Fibroblast of the aortic adventitia (primary cell): Measurements from ENCODE around the gene ARPC1B. TPM values are rescaled to one million over a fixed set of nuclear protein-coding genes. Genes with fewer than 3 reads are reported as not detected.
A peak's percentile ranks its signal among the peaks of the same experiment; 100 is the strongest.

Experiments
- DNase-seq: peaks from one replicate; pipeline ENCODE4 v3.0.0-alpha.2; 2010; ENCODE audit warnings: low read depth
- H3K4me3 ChIP-seq: 2 replicates; pipeline ENCODE4 v1.5.1; 2011; ENCODE audit warnings: low read depth, mild to moderate bottlenecking, control low read depth, low read length, moderate library complexity
- total RNA-seq: library from RNA; depleted of rRNA; stranded (reverse); fragments of >200 nt; gene quantifications from 2 replicates; pipeline ENCODE4 v1.2.3, GENCODE V29; 2012; ENCODE audit warnings: low replicate concordance
- TF ChIP-seq, protein P1 (sequence below): IDR thresholded peaks from 2 replicates; pipeline ENCODE4 v1.5.1; 2011; ENCODE audit warnings: mild to moderate bottlenecking, low read length, control low read depth, inconsistent platforms; ENCODE audit not compliant: insufficient read depth

The ARPC1B gene
- total RNA-seq, 1 donor = 358 TPM

DNA sequence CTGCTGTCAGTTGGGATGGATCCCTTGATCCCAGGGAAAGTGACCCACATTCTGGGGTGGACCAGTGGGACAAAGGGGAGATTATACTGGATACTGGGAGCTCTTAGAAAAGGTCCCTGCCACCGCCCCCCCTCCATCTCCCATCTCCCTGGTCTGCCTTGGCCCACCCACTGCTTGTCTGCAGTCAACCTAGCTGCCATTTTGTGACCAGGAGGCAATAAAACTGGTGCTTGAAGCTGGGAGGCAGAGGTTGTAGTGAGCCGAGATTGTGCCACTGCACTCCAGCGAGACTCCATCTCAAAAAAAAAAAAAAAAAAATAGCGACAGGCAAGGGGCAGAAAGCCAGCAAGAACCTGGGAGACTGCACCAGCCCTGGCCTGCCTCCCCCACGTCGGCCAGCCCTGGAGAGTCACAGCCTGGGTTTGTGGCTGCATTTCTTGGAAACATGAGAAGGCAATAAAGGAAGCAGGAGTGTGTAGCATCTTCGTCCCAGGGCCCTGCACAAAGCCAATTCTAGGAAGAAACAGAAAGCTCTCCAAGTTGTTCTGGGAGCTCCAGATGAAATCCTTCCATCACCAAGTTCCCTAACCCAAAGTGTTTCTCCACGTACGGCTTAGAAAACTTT, 4.7 kb upstream of the ARPC1B start:
- TF ChIP-seq, protein P1, sequence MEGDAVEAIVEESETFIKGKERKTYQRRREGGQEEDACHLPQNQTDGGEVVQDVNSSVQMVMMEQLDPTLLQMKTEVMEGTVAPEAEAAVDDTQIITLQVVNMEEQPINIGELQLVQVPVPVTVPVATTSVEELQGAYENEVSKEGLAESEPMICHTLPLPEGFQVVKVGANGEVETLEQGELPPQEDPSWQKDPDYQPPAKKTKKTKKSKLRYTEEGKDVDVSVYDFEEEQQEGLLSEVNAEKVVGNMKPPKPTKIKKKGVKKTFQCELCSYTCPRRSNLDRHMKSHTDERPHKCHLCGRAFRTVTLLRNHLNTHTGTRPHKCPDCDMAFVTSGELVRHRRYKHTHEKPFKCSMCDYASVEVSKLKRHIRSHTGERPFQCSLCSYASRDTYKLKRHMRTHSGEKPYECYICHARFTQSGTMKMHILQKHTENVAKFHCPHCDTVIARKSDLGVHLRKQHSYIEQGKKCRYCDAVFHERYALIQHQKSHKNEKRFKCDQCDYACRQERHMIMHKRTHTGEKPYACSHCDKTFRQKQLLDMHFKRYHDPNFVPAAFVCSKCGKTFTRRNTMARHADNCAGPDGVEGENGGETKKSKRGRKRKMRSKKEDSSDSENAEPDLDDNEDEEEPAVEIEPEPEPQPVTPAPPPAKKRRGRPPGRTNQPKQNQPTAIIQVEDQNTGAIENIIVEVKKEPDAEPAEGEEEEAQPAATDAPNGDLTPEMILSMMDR = no peak
- no peak overlapping the region for H3K4me3 ChIP-seq
- DNase-seq = peak; percentile 59

- no peak overlapping the region for H3K4me3 ChIP-seq
- no peak for DNase-seq
- TF ChIP-seq, protein P1 = no peak
Observed at GRCh38 chr7:99371376-99371920, 3.1 kb upstream of the ARPC1B start.

DNA sequence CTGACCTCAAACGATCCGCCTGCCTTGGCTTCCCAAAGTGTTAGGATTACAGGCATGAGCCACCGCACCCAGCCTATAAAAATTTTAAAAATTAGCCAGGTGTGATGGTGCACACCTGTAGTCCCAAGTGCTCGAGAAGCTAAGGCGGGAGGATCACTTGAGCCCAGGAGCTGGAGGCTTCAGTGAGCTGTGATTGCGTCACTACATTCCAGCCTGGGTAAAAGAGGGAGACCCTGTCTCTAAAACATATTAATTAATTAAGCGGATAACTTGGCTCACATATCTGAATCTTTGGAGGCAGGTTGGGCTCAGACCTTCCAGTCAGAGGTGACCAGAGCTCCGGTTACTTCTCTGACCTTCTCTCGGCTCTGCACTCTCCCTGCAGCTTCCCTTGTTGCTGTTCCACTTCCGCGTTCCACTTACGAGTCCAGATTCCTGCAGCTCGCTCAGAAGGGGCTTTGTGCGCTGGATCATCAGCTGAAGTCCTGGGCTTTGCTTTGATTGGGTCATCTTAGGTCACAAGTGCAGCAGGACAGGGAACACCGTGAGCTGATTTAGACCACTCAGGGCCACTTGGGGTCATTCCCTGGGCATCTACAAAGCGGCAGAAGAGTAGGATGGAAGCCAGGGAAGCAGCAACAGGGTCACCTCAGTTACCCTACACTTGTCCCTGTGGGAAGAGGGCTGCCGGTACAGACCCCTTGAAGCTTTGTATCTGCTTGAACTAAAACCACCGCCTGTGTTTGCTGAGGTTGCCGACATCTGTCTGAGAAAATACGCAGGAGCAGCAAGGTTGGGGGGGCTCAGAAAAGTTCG, 2.0 kb upstream of the ARPC1B start:
- DNase-seq = no peak
- H3K4me3 ChIP-seq = no peak overlapping the region
- TF ChIP-seq, protein P1 = no peak

- peak overlapping the region; percentile 74 for H3K4me3 ChIP-seq
- TF ChIP-seq, protein P1 = no peak
Observed at GRCh38 chr7:99373091-99374066, 1.2 kb upstream of the ARPC1B start.

GRCh38 chr7:99375070-99375807, 709 bp downstream of the ARPC1B start:
- peak; percentile 72 for DNase-seq
- TF ChIP-seq, protein P1 = no peak
- H3K4me3 ChIP-seq = peak overlapping the region; percentile 74

More at GRCh38 chr7:99373091-99374066, 1.2 kb upstream of the ARPC1B start:
- no peak for DNase-seq
